ENCODE results near the gene TMX1.

The TMX1 gene

GRCh38 chr14:51228391-51228790, 11.7 kb upstream of the TMX1 start:
- CTCF ChIA-PET, result interaction anchor here (0.5 to 0.7 kb wide), 2 partner anchors 273 to 1041 kb away, joined by 3 to 4 read pairs; no protein-coding TSS in a partner anchor
- Histone ChIP-seq H3K36me3 (ENCODE audit: control insufficient read depth in 2 of 2, insufficient read depth in 1 of 2, low read length in 2 of 2) (no peaks in the 10 kb centered on the region), H3K27ac (ENCODE audit: extremely low read depth, low read depth, low read length) (no peak overlapping the region), H3K4me3 (ENCODE audit: low read depth, low read length) (no peak overlapping the region), H3K4me1 (ENCODE audit: control insufficient read depth, insufficient read depth, low read length) (0 out of 2 replicates have a peak, but pooled peaks cover 4% of the 10 kb centered on the region), H3K9me3 (ENCODE audit: control insufficient read depth, insufficient read depth, low read depth, low read length) (no peaks in the 10 kb centered on the region)
- TF ChIP-seq ZNF132 (tag by site-specific recombination; IDR thresholded peaks at IDR 0.05; ENCODE audit: borderline replicate concordance) (no peak), KLF8 (tag by site-specific recombination; IDR thresholded peaks at IDR 0.05) (no peak), ZNF571 (tag by site-specific recombination; IDR thresholded peaks at IDR 0.05) (no peak), ZNF362 (tag by site-specific recombination; IDR thresholded peaks at IDR 0.05) (no peak), ZNF121 (tag by site-specific recombination; IDR thresholded peaks at IDR 0.05) (no peak), ZBTB17 (tag by site-specific recombination; IDR thresholded peaks at IDR 0.05) (no peak)
- TF ChIP-seq, protein P1, sequence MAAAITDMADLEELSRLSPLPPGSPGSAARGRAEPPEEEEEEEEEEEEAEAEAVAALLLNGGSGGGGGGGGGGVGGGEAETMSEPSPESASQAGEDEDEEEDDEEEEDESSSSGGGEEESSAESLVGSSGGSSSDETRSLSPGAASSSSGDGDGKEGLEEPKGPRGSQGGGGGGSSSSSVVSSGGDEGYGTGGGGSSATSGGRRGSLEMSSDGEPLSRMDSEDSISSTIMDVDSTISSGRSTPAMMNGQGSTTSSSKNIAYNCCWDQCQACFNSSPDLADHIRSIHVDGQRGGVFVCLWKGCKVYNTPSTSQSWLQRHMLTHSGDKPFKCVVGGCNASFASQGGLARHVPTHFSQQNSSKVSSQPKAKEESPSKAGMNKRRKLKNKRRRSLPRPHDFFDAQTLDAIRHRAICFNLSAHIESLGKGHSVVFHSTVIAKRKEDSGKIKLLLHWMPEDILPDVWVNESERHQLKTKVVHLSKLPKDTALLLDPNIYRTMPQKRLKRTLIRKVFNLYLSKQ (tag by site-specific recombination; IDR thresholded peaks at IDR 0.05; ENCODE audit: borderline replicate concordance), result no peak
- TF ChIP-seq, protein P2, sequence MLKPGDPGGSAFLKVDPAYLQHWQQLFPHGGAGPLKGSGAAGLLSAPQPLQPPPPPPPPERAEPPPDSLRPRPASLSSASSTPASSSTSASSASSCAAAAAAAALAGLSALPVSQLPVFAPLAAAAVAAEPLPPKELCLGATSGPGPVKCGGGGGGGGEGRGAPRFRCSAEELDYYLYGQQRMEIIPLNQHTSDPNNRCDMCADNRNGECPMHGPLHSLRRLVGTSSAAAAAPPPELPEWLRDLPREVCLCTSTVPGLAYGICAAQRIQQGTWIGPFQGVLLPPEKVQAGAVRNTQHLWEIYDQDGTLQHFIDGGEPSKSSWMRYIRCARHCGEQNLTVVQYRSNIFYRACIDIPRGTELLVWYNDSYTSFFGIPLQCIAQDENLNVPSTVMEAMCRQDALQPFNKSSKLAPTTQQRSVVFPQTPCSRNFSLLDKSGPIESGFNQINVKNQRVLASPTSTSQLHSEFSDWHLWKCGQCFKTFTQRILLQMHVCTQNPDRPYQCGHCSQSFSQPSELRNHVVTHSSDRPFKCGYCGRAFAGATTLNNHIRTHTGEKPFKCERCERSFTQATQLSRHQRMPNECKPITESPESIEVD (tag by site-specific recombination; IDR thresholded peaks at IDR 0.05), result no peak
- POLR2A ChIA-PET, result no interaction called here

DNA sequence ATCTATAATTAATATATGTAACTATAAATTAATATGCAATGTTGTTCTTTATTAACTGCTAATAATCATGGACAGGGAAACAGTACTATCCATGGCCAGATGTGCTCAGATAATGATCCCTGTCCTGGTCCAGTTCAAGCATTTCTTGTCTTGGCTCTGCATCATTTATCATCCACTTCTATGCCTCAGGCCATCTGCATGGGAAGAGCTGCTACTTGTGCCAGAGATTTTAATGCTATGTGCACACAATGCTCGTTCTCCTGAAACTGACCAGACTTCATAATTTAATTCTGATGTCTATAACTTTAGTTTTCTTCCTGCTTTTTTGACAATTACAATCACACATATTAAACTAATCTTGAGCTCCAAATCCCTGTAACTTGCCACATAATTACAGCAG, 11.2 kb upstream of the TMX1 start:
- CTCF ChIA-PET, result interaction anchor here (0.6 to 0.7 kb wide), 2 partner anchors 273 to 451 kb away, joined by 3 to 4 read pairs; no protein-coding TSS in a partner anchor
- TF ChIP-seq ZNF302 (tag by site-specific recombination; IDR thresholded peaks at IDR 0.05; ENCODE audit: low read depth) (no peak), ZNF280C (tag by site-specific recombination; IDR thresholded peaks at IDR 0.05) (no peak), KLF7 (tag by site-specific recombination; IDR thresholded peaks at IDR 0.05; ENCODE audit: borderline replicate concordance) (no peak), ZNF341 (tag by site-specific recombination; IDR thresholded peaks at IDR 0.05; ENCODE audit: low read depth) (no peak), ZNF48 (tag by site-specific recombination; IDR thresholded peaks at IDR 0.05) (no peak), GLIS2 (tag by site-specific recombination; IDR thresholded peaks at IDR 0.05) (no peak), ZNF707 (tag by site-specific recombination; IDR thresholded peaks at IDR 0.05) (no peak), ZNF169 (tag by site-specific recombination; IDR thresholded peaks at IDR 0.05) (no peak), ZNF558 (tag by site-specific recombination; IDR thresholded peaks at IDR 0.05) (no peak), HIC1 (tag by site-specific recombination; IDR thresholded peaks at IDR 0.05) (no peak)
- TF ChIP-seq, protein P3, sequence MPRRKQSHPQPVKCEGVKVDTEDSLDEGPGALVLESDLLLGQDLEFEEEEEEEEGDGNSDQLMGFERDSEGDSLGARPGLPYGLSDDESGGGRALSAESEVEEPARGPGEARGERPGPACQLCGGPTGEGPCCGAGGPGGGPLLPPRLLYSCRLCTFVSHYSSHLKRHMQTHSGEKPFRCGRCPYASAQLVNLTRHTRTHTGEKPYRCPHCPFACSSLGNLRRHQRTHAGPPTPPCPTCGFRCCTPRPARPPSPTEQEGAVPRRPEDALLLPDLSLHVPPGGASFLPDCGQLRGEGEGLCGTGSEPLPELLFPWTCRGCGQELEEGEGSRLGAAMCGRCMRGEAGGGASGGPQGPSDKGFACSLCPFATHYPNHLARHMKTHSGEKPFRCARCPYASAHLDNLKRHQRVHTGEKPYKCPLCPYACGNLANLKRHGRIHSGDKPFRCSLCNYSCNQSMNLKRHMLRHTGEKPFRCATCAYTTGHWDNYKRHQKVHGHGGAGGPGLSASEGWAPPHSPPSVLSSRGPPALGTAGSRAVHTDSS (tag by site-specific recombination; IDR thresholded peaks at IDR 0.05), result no peak
- TF ChIP-seq, protein P4, sequence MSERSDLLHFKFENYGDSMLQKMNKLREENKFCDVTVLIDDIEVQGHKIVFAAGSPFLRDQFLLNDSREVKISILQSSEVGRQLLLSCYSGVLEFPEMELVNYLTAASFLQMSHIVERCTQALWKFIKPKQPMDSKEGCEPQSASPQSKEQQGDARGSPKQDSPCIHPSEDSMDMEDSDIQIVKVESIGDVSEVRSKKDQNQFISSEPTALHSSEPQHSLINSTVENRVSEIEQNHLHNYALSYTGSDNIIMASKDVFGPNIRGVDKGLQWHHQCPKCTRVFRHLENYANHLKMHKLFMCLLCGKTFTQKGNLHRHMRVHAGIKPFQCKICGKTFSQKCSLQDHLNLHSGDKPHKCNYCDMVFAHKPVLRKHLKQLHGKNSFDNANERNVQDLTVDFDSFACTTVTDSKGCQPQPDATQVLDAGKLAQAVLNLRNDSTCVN (tag by site-specific recombination; optimal IDR thresholded peaks at IDR 0.05), result no peak
- TF ChIP-seq, protein P5, sequence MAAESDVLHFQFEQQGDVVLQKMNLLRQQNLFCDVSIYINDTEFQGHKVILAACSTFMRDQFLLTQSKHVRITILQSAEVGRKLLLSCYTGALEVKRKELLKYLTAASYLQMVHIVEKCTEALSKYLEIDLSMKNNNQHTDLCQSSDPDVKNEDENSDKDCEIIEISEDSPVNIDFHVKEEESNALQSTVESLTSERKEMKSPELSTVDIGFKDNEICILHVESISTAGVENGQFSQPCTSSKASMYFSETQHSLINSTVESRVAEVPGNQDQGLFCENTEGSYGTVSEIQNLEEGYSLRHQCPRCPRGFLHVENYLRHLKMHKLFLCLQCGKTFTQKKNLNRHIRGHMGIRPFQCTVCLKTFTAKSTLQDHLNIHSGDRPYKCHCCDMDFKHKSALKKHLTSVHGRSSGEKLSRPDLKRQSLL (tag by site-specific recombination; IDR thresholded peaks at IDR 0.05), result no peak

More for the DNA sequence above, 11.2 kb upstream of the TMX1 start:
- Histone ChIP-seq H3K36me3 (ENCODE audit: control insufficient read depth in 2 of 2, insufficient read depth in 1 of 2, low read length in 2 of 2) (no peaks in the 10 kb centered on the region), H3K9me3 (ENCODE audit: control insufficient read depth, insufficient read depth, low read depth, low read length) (no peaks in the 10 kb centered on the region), H3K4me3 (ENCODE audit: low read depth, low read length) (no peak overlapping the region), H3K4me1 (ENCODE audit: control insufficient read depth, insufficient read depth, low read length) (0 out of 2 replicates have a peak, but pooled peaks cover 4% of the 10 kb centered on the region), H3K27ac (ENCODE audit: extremely low read depth, low read depth, low read length) (no peak overlapping the region)
- POLR2A ChIA-PET, result no interaction called here

Measured in HEK293 (cell line).